ENCODE measurements around the gene EPM2AIP1. TPM values are rescaled to one million over a fixed set of nuclear protein-coding genes. Genes with fewer than 3 reads are reported as not detected.

EPM2AIP1 gene
- total and polyA plus RNA-seq, 2 of the 8 experiments (the other 6 are each of a cell fraction or from before 2014, with no cell fraction given): 6.6 to 9.0 TPM

GRCh38 chr3:37025561-37026335 lies 32.8 kb upstream of the EPM2AIP1 start:
- Histone ChIP-seq H3K79me1 (ENCODE audit: low read depth, low read length) (no peaks in the 10 kb centered on the region; the same call in 1 of the 2 replicates), H3K4me3 (ENCODE audit: extremely low read depth in 1 of 4, insufficient read depth in 2 of 4, low read depth in 3 of 4, low read length in 4 of 4) (no peak overlapping the region), H3K23ac (ENCODE audit: insufficient read length) (no peak overlapping the region), H2BK12ac (ENCODE audit: low read depth, low read length) (no peak overlapping the region), H2BK15ac (ENCODE audit: low read length) (no peak overlapping the region), H4K8ac (ENCODE audit: extremely low read depth, insufficient read depth, low read length) (no peak overlapping the region), H3K4me1 (replicated peaks in 1 of 4; ENCODE audit: control insufficient read depth in 3 of 4, insufficient read depth in 4 of 4, low read length in 3 of 4) (no peaks in the 10 kb centered on the region), H3K56ac (replicated peaks; ENCODE audit: insufficient read length, low read depth, low read length) (no peak overlapping the region), H4K5ac (ENCODE audit: insufficient read length, low read depth, low read length) (no peak overlapping the region), H3K9me3 (ENCODE audit: insufficient read depth in 2 of 2, low read depth in 1 of 2, low read length in 1 of 2) (no peaks in the 10 kb centered on the region), H4K91ac (replicated peaks; ENCODE audit: insufficient read length, low read length) (no peak overlapping the region), H3K36me3 (ENCODE audit: control insufficient read depth in 2 of 4, insufficient read depth in 4 of 4, low read length in 3 of 4) (peaks cover 24 to 87% (median 51%) of the 10 kb centered on the region in 4 experiments), H2AFZ (ENCODE audit: low read length) (no peak overlapping the region), H2BK5ac (ENCODE audit: low read depth, low read length) (no peak overlapping the region), H4K20me1 (replicated peaks in 1 of 2; ENCODE audit: control insufficient read depth in 1 of 2, insufficient read depth in 2 of 2, low read length in 2 of 2) (no peaks in the 10 kb centered on the region), H2BK120ac (replicated peaks; ENCODE audit: low read depth, low read length) (no peak overlapping the region), H3K27me3 (replicated peaks in 1 of 4; ENCODE audit: control insufficient read depth in 3 of 4, extremely low read depth in 1 of 4, insufficient read depth in 3 of 4, low read length in 3 of 4) (no peaks in the 10 kb centered on the region), H3K14ac (ENCODE audit: insufficient read length) (no peak overlapping the region), H3K23me2 (ENCODE audit: low read depth, low read length) (no peaks in the 10 kb centered on the region), H3K79me2 (ENCODE audit: control insufficient read depth in 1 of 2, insufficient read depth in 2 of 2, low read length in 2 of 2) (no peaks in the 10 kb centered on the region), H3K9ac (replicated peaks in 1 of 4; ENCODE audit: extremely low read depth in 1 of 4, low read depth in 3 of 4, low read length in 3 of 4) (no peak overlapping the region), H2BK20ac (ENCODE audit: low read length) (no peak overlapping the region), H3K4me2 (ENCODE audit: insufficient read depth in 1 of 2, low read depth in 2 of 2, low read length in 2 of 2) (no peak overlapping the region), H2AK5ac (ENCODE audit: low read depth, low read length) (no peak overlapping the region), H3K27ac (ENCODE audit: low read depth, low read length) (no peak overlapping the region), H3K4ac (replicated peaks; ENCODE audit: insufficient read length, low read depth, low read length) (no peak overlapping the region), H3K18ac (ENCODE audit: extremely low read depth, low read length) (no peak overlapping the region)
- POLR2A ChIA-PET (ENCODE audit: partially characterized antibody): interaction anchor here (0.6 kb wide), 1 partner anchor 18 kb away, joined by 4 read pairs; no protein-coding TSS in a partner anchor
- WGBS, 2 experiments (ENCODE audit: extremely low coverage in 1 of 2, insufficient coverage in 1 of 2, insufficient read length in 1 of 2, insufficient replicate concordance in 2 of 2, low coverage in 1 of 2, low lambda C conversion rate in 2 of 2, missing lambda C conversion rate in 1 of 2): 94% methylated on average over 3 of the region's 3 CpGs; no CpG with 5 or more reads in 1 of the 2 experiments
- DNase-seq (ENCODE audit: low read depth in 1 of 2, low spot score in 2 of 2) (no peak), FAIRE-seq (no peak)
- CTCF ChIA-PET (ENCODE audit: partially characterized antibody): interaction anchor here (1.3 to 1.5 kb wide), 4 partner anchors 8 to 121 kb away, joined by 4 to 5 read pairs (median 4); no protein-coding TSS in a partner anchor
- no peak for TF ChIP-seq SP4 (IDR thresholded peaks at IDR 0.05; ENCODE audit: low read length)
- TF ChIP-seq CHD1 (IDR thresholded peaks at IDR 0.05; ENCODE audit: low read depth, low read length): no peak
- TF ChIP-seq TEAD4 (IDR thresholded peaks at IDR 0.05; ENCODE audit: low read depth, low read length): no peak
- no peak for TF ChIP-seq JUN (IDR thresholded peaks at IDR 0.05; ENCODE audit: low read depth, low read length)
- TF ChIP-seq MAFK (IDR thresholded peaks at IDR 0.05; ENCODE audit: low read depth, low read length): no peak
- no peak for TF ChIP-seq SUZ12 (IDR thresholded peaks at IDR 0.05; ENCODE audit: low read length)
- TF ChIP-seq CBX5 (IDR thresholded peaks at IDR 0.05; ENCODE audit: low read depth, low read length): no peak
- no peak for TF ChIP-seq HDAC2 (IDR thresholded peaks at IDR 0.05; ENCODE audit: borderline replicate concordance in 1 of 2, low read depth in 2 of 2, low read length in 2 of 2)
- TF ChIP-seq SIN3A (conservative IDR thresholded peaks at IDR 0.05 in 1 of 2, IDR thresholded peaks at IDR 0.05 in 1 of 2; ENCODE audit: low read depth in 1 of 2, low read length in 2 of 2): no peak
- no peak for TF ChIP-seq EP300 (IDR thresholded peaks at IDR 0.05; ENCODE audit: borderline replicate concordance in 1 of 2, low read depth in 2 of 2, low read length in 2 of 2)
- TF ChIP-seq PHF8 (conservative IDR thresholded peaks at IDR 0.05; ENCODE audit: low read depth, low read length): no peak
